B cell (primary cell): Measurements from ENCODE around the gene NDRG3. TPM values are rescaled to one million over a fixed set of nuclear protein-coding genes. Genes with fewer than 3 reads are reported as not detected.
A peak's percentile ranks its signal among the peaks of the same experiment; 100 is the strongest.

ENCODE experiments used
- ATAC-seq: fragments of 200-7000 bp; cut with Tn5 transposase; one replicate; pipeline ENCODE4 v1.10.0; 2021; ENCODE audit warnings: low read depth, mild to moderate bottlenecking, moderate number of reproducible peaks, moderate library complexity
- CTCF ChIA-PET: fragments of 350-600 bp; sonication (Branson Sonifier 250); formaldehyde crosslinking; loops from one replicate; lab custom pipeline; 2021; ENCODE audit warnings: antibody characterized with exemption, inconsistent platforms; lab: Charles Lee
- POLR2A ChIA-PET: fragments of 350-600 bp; sonication (Branson Sonifier 250); formaldehyde crosslinking; loops from one replicate; lab custom pipeline; 2021; ENCODE audit warnings: antibody characterized with exemption; lab: Charles Lee
- DNase-seq: peaks from one replicate; pipeline ENCODE4 v3.0.0; 2013
- H2AFZ ChIP-seq: 2 replicates; pipeline ENCODE4 v1.6.1; 2012; ENCODE audit warnings: mild to moderate bottlenecking, low read depth, low read length; ENCODE audit not compliant: insufficient read depth, poor library complexity, severe bottlenecking
- H3K27ac ChIP-seq, 2 donors: 1 replicate in 1 of 2; 2 replicates in 1 of 2; pipeline ENCODE4 v1.5.1; 2012 to 2013; ENCODE audit warnings: low read length in 2 of 2, mild to moderate bottlenecking in 2 of 2, moderate library complexity in 1 of 2
- H3K27me3 ChIP-seq, 4 experiments: fragments of 200-600 bp in 1 of 4; sonication (generic) in 1 of 4; replicated peaks in 1 of 4; 1 replicate in 2 of 4; 2 replicates in 2 of 4; pipeline versions ENCODE4 v1.6.1 to v1.7.0; 2013 to 2016; ENCODE audit warnings: low read length in 3 of 4, mild to moderate bottlenecking in 2 of 4, mixed read lengths in 1 of 4, moderate library complexity in 1 of 4; ENCODE audit not compliant: insufficient read depth in 4 of 4, control insufficient read depth in 3 of 4; ENCODE audit errors: control extremely low read depth in 1 of 4
- H3K36me3 ChIP-seq, 2 experiments: replicated peaks in 1 of 2; 1 replicate in 1 of 2; 2 replicates in 1 of 2; pipeline versions ENCODE4 v1.6.1 to v1.7.1; 2013; ENCODE audit warnings: low read length in 1 of 2; ENCODE audit not compliant: insufficient read depth in 2 of 2, control insufficient read depth in 1 of 2; ENCODE audit errors: control extremely low read depth in 1 of 2, extremely low read depth in 1 of 2
- H3K4me1 ChIP-seq, 2 donors: fragments of 200-600 bp in 1 of 2; sonication (generic) in 1 of 2; 1 replicate in 1 of 2; 2 replicates in 1 of 2; pipeline versions ENCODE4 v1.5.1 to v1.6.1; 2013 to 2017; ENCODE audit warnings: low read length in 2 of 2; ENCODE audit not compliant: control insufficient read depth in 2 of 2, insufficient read depth in 2 of 2
- H3K4me2 ChIP-seq: replicated peaks from 2 replicates; pipeline ENCODE3; 2012; ENCODE audit warnings: mild to moderate bottlenecking, low read depth, low read length; ENCODE audit not compliant: poor library complexity, severe bottlenecking
- H3K4me3 ChIP-seq, 5 experiments: fragments of 200-600 bp in 1 of 5; sonication (generic) in 1 of 5; 1 replicate in 3 of 5; 2 replicates in 2 of 5; pipeline versions ENCODE4 v1.5.1 to v1.7.0; 2011 to 2016; ENCODE audit warnings: low read length in 4 of 5, mild to moderate bottlenecking in 4 of 5, low read depth in 2 of 5, control low read depth in 1 of 5, moderate library complexity in 1 of 5; ENCODE audit not compliant: insufficient read depth in 1 of 5; ENCODE audit errors: control extremely low read depth in 1 of 5, extremely low read depth in 1 of 5
- H3K79me2 ChIP-seq: fragments of 200-600 bp; sonication (generic); one replicate; pipeline ENCODE4 v1.6.0; 2016; ENCODE audit warnings: low read length; ENCODE audit not compliant: control insufficient read depth, insufficient read depth
- H3K9ac ChIP-seq: fragments of 200-600 bp; sonication (generic); 2 replicates; pipeline ENCODE4 v1.6.1; 2017; ENCODE audit warnings: mild to moderate bottlenecking, low read length, moderate library complexity
- H3K9me3 ChIP-seq, 3 donors: one replicate each; pipeline versions ENCODE4 v1.6.1 to v1.7.1; 2013; ENCODE audit warnings: low read length in 2 of 3; ENCODE audit not compliant: control insufficient read depth in 2 of 3, insufficient read depth in 1 of 3; ENCODE audit errors: control extremely low read depth in 1 of 3
- H4K20me1 ChIP-seq: 2 replicates; pipeline ENCODE4 v1.6.0; 2012; ENCODE audit warnings: mild to moderate bottlenecking, low read length; ENCODE audit not compliant: insufficient read depth, control insufficient read depth, poor library complexity, severe bottlenecking
- H3K27ac Mint-ChIP-seq: one replicate; pipeline ENCODE4 v1.8.0; 2021; ENCODE audit warnings: mixed read lengths
- H3K27me3 Mint-ChIP-seq: one replicate; pipeline ENCODE4 v1.8.0; 2021; ENCODE audit warnings: mixed read lengths
- H3K4me1 Mint-ChIP-seq: one replicate; pipeline ENCODE4 v1.8.0; 2021; ENCODE audit warnings: mixed read lengths
- H3K4me3 Mint-ChIP-seq: one replicate; pipeline ENCODE4 v1.8.0; 2021; ENCODE audit warnings: mixed read lengths
- H3K9me3 Mint-ChIP-seq: one replicate; pipeline ENCODE4 v1.8.0; 2022; ENCODE audit warnings: mixed read lengths; ENCODE audit not compliant: insufficient read depth
- CTCF ChIP-seq: fragments of 200-600 bp; IDR thresholded peaks from one replicate; pipeline ENCODE4 v1.8.0; 2022; ENCODE audit warnings: antibody characterized with exemption, mild to moderate bottlenecking
- EZH2 ChIP-seq: IDR thresholded peaks from 2 replicates; pipeline ENCODE4 v1.6.1; 2012; ENCODE audit warnings: borderline replicate concordance, low read depth, mild to moderate bottlenecking, moderate library complexity, low read length; ENCODE audit not compliant: insufficient read depth, poor library complexity, severe bottlenecking
- WGBS: methylation state at CpG from one replicate; pipeline ENCODE4 v1.1.5; 2013; ENCODE audit warnings: missing lambda C conversion rate; ENCODE audit not compliant: insufficient coverage; 5-methylcytosine and 5-hydroxymethylcytosine counted together
- intact Hi-C: fragments of 100-400 bp; cut with micrococcal nuclease; formaldehyde crosslinking; loops from one replicate; pipeline ENCODE4 v1.10.0; 2022
- polyA plus RNA-seq: library from polyadenylated mRNA; depleted of rRNA; stranded (reverse); fragments of >200 nt; gene quantifications from 2 replicates; pipeline ENCODE4 v1.2.3, GENCODE V29; 2012
- total RNA-seq, 2 donors: library from RNA; stranded (reverse); fragments of 120-200 nt in 1 of 2; gene quantifications; 1 replicate in 1 of 2; 2 replicates in 1 of 2; pipeline versions ENCODE4 v1.2.3 to v1.2.4, GENCODE V29; 2013 to 2022

Gene NDRG3
- total and polyA plus RNA-seq, 2 donors (not counting 1 experiment from before 2014, with no cell fraction given), result 15.7 to 26.1 TPM

GRCh38 chr20:36645353-36645752 is 100.5 kb downstream of the NDRG3 start:
- H3K4me3 ChIP-seq, result no peak overlapping the region
- no peaks in the 10 kb centered on the region for H3K36me3 ChIP-seq
- H3K27ac ChIP-seq, result no peak overlapping the region
- TF ChIP-seq CTCF, result no peak
- no peak for TF ChIP-seq EZH2
- H3K27ac Mint-ChIP-seq, result peak overlapping the region; percentile 70
- 96% methylated on average over 7 of the region's 7 CpGs for WGBS
- ChIA-PET CTCF (interaction anchor here (0.8 to 1.8 kb wide), 7 partner anchors 21 to 277 kb away, joined by 3 to 5 read pairs (median 3); partner anchors contain the start of gene RAB5IF), POLR2A (interaction anchor here (0.6 kb wide), 2 partner anchors 51 to 409 kb away, joined by 3 to 10 read pairs; partner anchors contain the start of gene AAR2)
- H3K4me1 Mint-ChIP-seq, result peaks cover 27% of the 10 kb centered on the region
- intact Hi-C loops, result no loop called here
- H3K9me3 Mint-ChIP-seq, result no peaks in the 10 kb centered on the region
- peak overlapping the region; percentile 26 for H3K4me3 Mint-ChIP-seq
- no peaks in the 10 kb centered on the region for H3K27me3 ChIP-seq
- no peak for DNase-seq
- no peaks in the 10 kb centered on the region for H3K79me2 ChIP-seq
- no peaks in the 10 kb centered on the region for H4K20me1 ChIP-seq
- no peaks in the 10 kb centered on the region for H3K9me3 ChIP-seq
- H3K9ac ChIP-seq, result no peak overlapping the region
- H3K4me2 ChIP-seq, result peak overlapping the region; percentile 17
- peaks cover 9 to 13% of the 10 kb centered on the region in 2 donors for H3K4me1 ChIP-seq
- no peak overlapping the region for H2AFZ ChIP-seq
- no peak for ATAC-seq
- H3K27me3 Mint-ChIP-seq, result no peaks in the 10 kb centered on the region

- intact Hi-C loops, result no loop called here
- no peaks in the 10 kb centered on the region for H3K27me3 Mint-ChIP-seq
- H3K4me3 Mint-ChIP-seq, result no peak overlapping the region
- H3K36me3 ChIP-seq, result no peaks in the 10 kb centered on the region
- H3K9me3 ChIP-seq, result no peaks in the 10 kb centered on the region
- H3K4me1 ChIP-seq, result peaks cover 9 to 13% of the 10 kb centered on the region in 2 donors
- no peak overlapping the region for H2AFZ ChIP-seq
- no peak overlapping the region for H3K4me3 ChIP-seq
- no peaks in the 10 kb centered on the region for H3K27me3 ChIP-seq
- no peak overlapping the region for H3K27ac ChIP-seq
- DNase-seq (no peak), ATAC-seq (no peak)
- ChIA-PET CTCF (interaction anchor here (0.9 kb wide), 2 partner anchors 22 to 243 kb away, joined by 3 to 4 read pairs; no protein-coding TSS in a partner anchor), POLR2A (no interaction called here)
- no peaks in the 10 kb centered on the region for H3K79me2 ChIP-seq
- H3K9me3 Mint-ChIP-seq, result no peaks in the 10 kb centered on the region
- no peaks in the 10 kb centered on the region for H4K20me1 ChIP-seq
- H3K27ac Mint-ChIP-seq, result no peak overlapping the region
- H3K9ac ChIP-seq, result no peak overlapping the region
- H3K4me2 ChIP-seq, result no peak overlapping the region
- WGBS, result 95% methylated on average over 7 of the region's 7 CpGs
- TF ChIP-seq EZH2 (no peak), CTCF (no peak)
- peaks cover 27% of the 10 kb centered on the region for H3K4me1 Mint-ChIP-seq
Observed at GRCh38 chr20:36644706-36645095, 101.2 kb downstream of the NDRG3 start.
